C4-2B (cell line): ENCODE results near the gene KCNIP1.

Source experiments
- ZFX ChIP-seq: fragments of 450-650 bp; IDR thresholded peaks from 2 replicates; pipeline ENCODE4 v1.6.1; 2017
- TF ChIP-seq, protein P1 (sequence below): fragments of 450-650 bp; conservative IDR thresholded peaks from 2 replicates; pipeline ENCODE4 v1.5.1; 2017; ENCODE audit warnings: mild to moderate bottlenecking

DNA sequence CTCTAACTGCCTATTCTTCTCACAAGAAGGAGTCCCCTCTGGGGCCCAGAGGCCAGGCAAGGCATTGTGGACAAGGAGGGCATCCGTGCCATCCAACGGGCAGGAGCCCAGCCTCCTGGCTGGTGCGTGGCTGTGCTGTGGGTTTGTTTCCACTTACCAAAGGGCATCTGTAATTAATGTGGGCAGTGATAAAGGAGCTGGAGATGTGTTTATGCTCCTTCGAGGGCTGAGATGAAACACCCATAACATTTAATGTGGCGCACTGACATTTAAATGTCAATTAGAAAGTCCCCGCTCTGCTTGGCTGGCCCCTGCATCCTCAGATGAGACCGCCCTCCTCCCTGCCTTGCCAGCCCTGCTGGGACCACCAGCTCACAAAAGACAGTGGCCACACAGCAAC is 57.1 kb downstream of the KCNIP1 start:
- TF ChIP-seq, protein P1, sequence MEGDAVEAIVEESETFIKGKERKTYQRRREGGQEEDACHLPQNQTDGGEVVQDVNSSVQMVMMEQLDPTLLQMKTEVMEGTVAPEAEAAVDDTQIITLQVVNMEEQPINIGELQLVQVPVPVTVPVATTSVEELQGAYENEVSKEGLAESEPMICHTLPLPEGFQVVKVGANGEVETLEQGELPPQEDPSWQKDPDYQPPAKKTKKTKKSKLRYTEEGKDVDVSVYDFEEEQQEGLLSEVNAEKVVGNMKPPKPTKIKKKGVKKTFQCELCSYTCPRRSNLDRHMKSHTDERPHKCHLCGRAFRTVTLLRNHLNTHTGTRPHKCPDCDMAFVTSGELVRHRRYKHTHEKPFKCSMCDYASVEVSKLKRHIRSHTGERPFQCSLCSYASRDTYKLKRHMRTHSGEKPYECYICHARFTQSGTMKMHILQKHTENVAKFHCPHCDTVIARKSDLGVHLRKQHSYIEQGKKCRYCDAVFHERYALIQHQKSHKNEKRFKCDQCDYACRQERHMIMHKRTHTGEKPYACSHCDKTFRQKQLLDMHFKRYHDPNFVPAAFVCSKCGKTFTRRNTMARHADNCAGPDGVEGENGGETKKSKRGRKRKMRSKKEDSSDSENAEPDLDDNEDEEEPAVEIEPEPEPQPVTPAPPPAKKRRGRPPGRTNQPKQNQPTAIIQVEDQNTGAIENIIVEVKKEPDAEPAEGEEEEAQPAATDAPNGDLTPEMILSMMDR: no peak
- TF ChIP-seq ZFX: no peak
